A549 (cell line): ENCODE measurements around the gene ZNF212. TPM values are rescaled to one million over a fixed set of nuclear protein-coding genes. Genes with fewer than 3 reads are reported as not detected.

ENCODE experiments used
- ATAC-seq, 2 experiments: fragments of 200-7000 bp in 1 of 2; fragments of >200 bp in 1 of 2; cut with Nextera tagmentation in 1 of 2; cut with Tn5 transposase in 1 of 2; 3 replicates each; pipeline versions ENCODE4 v1.8.0 to v1.9.1; 2018 to 2020; ENCODE audit warnings: mild to moderate bottlenecking in 1 of 2, moderate library complexity in 1 of 2
- CTCF ChIA-PET: fragments of 300-600 bp; sonication (Branson Sonifier 250); formaldehyde crosslinking; extraction: SDS; loops from one replicate; lab custom pipeline; 2021; ENCODE audit warnings: antibody characterized with exemption, inconsistent platforms; lab: Yijun Ruan, JAX
- POLR2A ChIA-PET: fragments of 350-600 bp; formaldehyde crosslinking; extraction: SDS; loops from one replicate; lab custom pipeline; 2021; ENCODE audit warnings: antibody characterized with exemption, inconsistent platforms; lab: Yijun Ruan, JAX
- DNase-seq, 2 experiments: peaks; one replicate each; pipeline versions ENCODE4 v3.0.0 to v3.0.0-alpha.2; 2011 to 2016; ENCODE audit warnings: low read depth in 1 of 2, low spot score in 1 of 2
- FAIRE-seq: peaks from 2 replicates; lab custom pipeline; 2011; peaks lifted over from hg19 to GRCh38; lab: Jason Lieb, UNC
- H3K27ac ChIP-seq, 2 experiments: fragments of >200 bp; sonication (Bioruptor Twin); formaldehyde crosslinking; 3 replicates each; pipeline ENCODE4 v1.5.1; 2016 to 2017
- H3K4me1 ChIP-seq: fragments of >200 bp; sonication (Bioruptor Twin); formaldehyde crosslinking; 3 replicates; pipeline ENCODE4 v1.6.1; 2016
- H3K4me2 ChIP-seq: fragments of >200 bp; sonication (Bioruptor Twin); formaldehyde crosslinking; 3 replicates; pipeline ENCODE4 v1.6.1; 2016
- H3K4me3 ChIP-seq: fragments of >200 bp; sonication (Bioruptor Twin); formaldehyde crosslinking; 3 replicates; pipeline ENCODE4 v1.5.1; 2016
- H3K9me3 ChIP-seq: fragments of >200 bp; sonication (Bioruptor Twin); formaldehyde crosslinking; 3 replicates; pipeline ENCODE4 v1.6.1; 2016
- ATOH8 ChIP-seq: fragments of 250-450 bp; sonication (Bioruptor Pico); IDR thresholded peaks from 2 replicates; pipeline ENCODE4 v1.5.0; 2020; ENCODE audit warnings: low read depth, mild to moderate bottlenecking, moderate library complexity
- CBX2 ChIP-seq: fragments of 200-600 bp; sonication (generic); IDR thresholded peaks from 2 replicates; pipeline ENCODE4 v1.6.1; 2016; ENCODE audit warnings: low read depth, mild to moderate bottlenecking, borderline replicate concordance
- ELK1 ChIP-seq: fragments of 150-350 bp; IDR thresholded peaks from 2 replicates; pipeline ENCODE4 v1.6.1; 2014; ENCODE audit warnings: low read depth, mild to moderate bottlenecking, low read length
- EP300 ChIP-seq, 2 experiments: fragments of >200 bp; sonication (Bioruptor Twin); formaldehyde crosslinking; IDR thresholded peaks; 2 replicates in 1 of 2; 3 replicates in 1 of 2; pipeline ENCODE4 v1.6.1; 2016 to 2017
- FOSL2 ChIP-seq, 2 experiments: fragments of 450-650 bp in 1 of 2; fragments of >200 bp in 1 of 2; sonication (Bioruptor Twin) in 1 of 2; formaldehyde crosslinking; IDR thresholded peaks; 2 replicates each; pipeline versions ENCODE4 v1.5.0 to v1.6.1; 2016 to 2020; ENCODE audit warnings: mild to moderate bottlenecking in 1 of 2, moderate library complexity in 1 of 2
- HEYL ChIP-seq: fragments of 250-450 bp; sonication (Bioruptor Pico); IDR thresholded peaks from 2 replicates; pipeline ENCODE4 v1.8.0; 2021; ENCODE audit warnings: mild to moderate bottlenecking, moderate library complexity
- MAFK ChIP-seq: fragments of 450-650 bp; IDR thresholded peaks from 2 replicates; pipeline ENCODE4 v1.6.1; 2014; ENCODE audit not compliant: partially characterized antibody
- MAX ChIP-seq: IDR thresholded peaks from 2 replicates; pipeline ENCODE4 v1.6.1; 2012
- NFE2L2 ChIP-seq: fragments of 150-350 bp; conservative IDR thresholded peaks from 2 replicates; pipeline ENCODE4 v1.6.1; 2014; ENCODE audit warnings: low read length
- NPAS2 ChIP-seq: fragments of 250-450 bp; sonication (Bioruptor Pico); IDR thresholded peaks from 2 replicates; pipeline ENCODE4 v1.8.0; 2022; ENCODE audit warnings: mild to moderate bottlenecking, moderate library complexity, borderline replicate concordance
- NR3C1 ChIP-seq: fragments of >200 bp; sonication (Bioruptor Twin); formaldehyde crosslinking; IDR thresholded peaks from 3 replicates; pipeline ENCODE4 v1.6.1; 2017
- PHF8 ChIP-seq: fragments of 200-600 bp; sonication (generic); IDR thresholded peaks from 2 replicates; pipeline ENCODE4 v1.6.1; 2016; ENCODE audit warnings: low read depth, mild to moderate bottlenecking, antibody characterized with exemption, moderate library complexity, borderline replicate concordance
- POLR2A ChIP-seq: IDR thresholded peaks from 2 replicates; pipeline ENCODE4 v1.6.1; 2012; ENCODE audit warnings: mild to moderate bottlenecking, low read length
- RARB ChIP-seq: fragments of 250-450 bp; sonication (Bioruptor Pico); IDR thresholded peaks from 2 replicates; pipeline ENCODE4 v1.8.0; 2021; ENCODE audit warnings: mild to moderate bottlenecking, moderate library complexity
- RNF2 ChIP-seq: fragments of 200-600 bp; sonication (generic); IDR thresholded peaks from 2 replicates; pipeline ENCODE4 v1.6.1; 2016; ENCODE audit warnings: low read depth, mild to moderate bottlenecking, antibody characterized with exemption, moderate library complexity, borderline replicate concordance
- SMC3 ChIP-seq: fragments of >200 bp; sonication (Bioruptor Twin); formaldehyde crosslinking; IDR thresholded peaks from 3 replicates; pipeline ENCODE4 v1.6.1; 2018; ENCODE audit warnings: inconsistent platforms
- TP53 ChIP-seq: fragments of 250-450 bp; sonication (Bioruptor Pico); IDR thresholded peaks from 2 replicates; pipeline ENCODE4 v1.5.0; 2021; ENCODE audit warnings: mild to moderate bottlenecking, moderate library complexity
- ZC3H11A ChIP-seq: fragments of 450-650 bp; IDR thresholded peaks from 2 replicates; pipeline ENCODE4 v1.6.1; 2014; ENCODE audit warnings: antibody characterized with exemption, mild to moderate bottlenecking
- WGBS: methylation state at CpG from one replicate; pipeline ENCODE4 v1.1.6; 2017; ENCODE audit errors: missing lambda C conversion rate; 5-methylcytosine and 5-hydroxymethylcytosine counted together
- polyA plus RNA-seq, 4 experiments: library from polyadenylated mRNA; depleted of rRNA in 3 of 4; stranded (reverse); fragments of >200 nt; fragmentation: RNase III in 1 of 4; extraction: RNeasy Plus Mini Kit Qiagen cat#74134 plus additional on column Dnase treatment in 1 of 4; gene quantifications; 2 replicates in 3 of 4; 3 replicates in 1 of 4; pipeline ENCODE4 v1.2.3, GENCODE V29; 2011 to 2017

ZNF212 gene
- polyA plus RNA-seq, 2 of the 4 experiments (the other 2 are of a cell fraction) = 5.5 to 7.9 TPM

- ChIA-PET POLR2A (no interaction called here), CTCF (interaction anchor here (1.1 to 1.4 kb wide), 2 partner anchors 12 to 17 kb away, joined by 3 to 7 read pairs; no protein-coding TSS in a partner anchor)
- WGBS = 86% methylated on average over 5 of the region's 6 CpGs
- no peak for DNase-seq
- no peak for TF ChIP-seq MAFK
- no peak for TF ChIP-seq RARB (CRISPR knock-in tag)
- no peak for TF ChIP-seq ZC3H11A
- no peak for FAIRE-seq
- no peaks in the 10 kb centered on the region for H3K9me3 ChIP-seq
- H3K4me1 ChIP-seq = no peaks in the 10 kb centered on the region
- H3K4me3 ChIP-seq = no peak overlapping the region
- no peak overlapping the region for H3K27ac ChIP-seq
- no peak overlapping the region for H3K4me2 ChIP-seq
- peak in 1 of 2 experiments; percentile 7; a peak in 1 of 6 replicates for ATAC-seq
These were observed 12.5 kb upstream of the ZNF212 start for GRCh38 chr7:149226840-149227494.

- CTCF ChIA-PET = interaction anchor here (0.6 to 2.3 kb wide), 5 partner anchors 10 to 82 kb away, joined by 3 to 11 read pairs (median 3); partner anchors contain the start of genes ZNF282 and ZNF398
- H3K4me1 ChIP-seq = peaks cover 9% of the 10 kb centered on the region
- no peak for TF ChIP-seq NR3C1
- TF ChIP-seq ELK1 = no peak
- no peak for TF ChIP-seq SMC3
- TF ChIP-seq, all 56 proteins: peak for 0
These were observed 10.5 kb upstream of the ZNF212 start for GRCh38 chr7:149228831-149229471.

GRCh38 chr7:149229526-149229925 is 9.9 kb upstream of the ZNF212 start:
- Histone ChIP-seq H3K27ac (no peak overlapping the region), H3K4me2 (no peak overlapping the region), H3K4me1 (peaks cover 9% of the 10 kb centered on the region), H3K4me3 (no peak overlapping the region), H3K9me3 (no peaks in the 10 kb centered on the region)
- 82% methylated on average over 6 of the region's 6 CpGs for WGBS
- no peak for TF ChIP-seq EP300 (IDR thresholded peaks at IDR 0.05)
- TF ChIP-seq PHF8 = no peak
- no peak for TF ChIP-seq MAFK
- TF ChIP-seq RNF2 = no peak
- TF ChIP-seq CBX2 = no peak
- no peak for TF ChIP-seq TP53 (CRISPR knock-in tag)
- no peak for TF ChIP-seq MAX
- TF ChIP-seq SMC3 = no peak
- TF ChIP-seq ATOH8 (CRISPR knock-in tag) = no peak
- TF ChIP-seq HEYL = no peak
- no peak for TF ChIP-seq POLR2A
- TF ChIP-seq NPAS2 (CRISPR knock-in tag) = no peak
- no peak for TF ChIP-seq NFE2L2
- TF ChIP-seq FOSL2 (IDR thresholded peaks at IDR 0.05) = no peak
- TF ChIP-seq FOSL2 (CRISPR knock-in tag; IDR thresholded peaks at IDR 0.05) = no peak
- peak; percentile 8 to 18; a peak in 3 of 6 replicates for ATAC-seq
- ChIA-PET CTCF (interaction anchor here (1.2 to 2.3 kb wide), 4 partner anchors 32 to 82 kb away, joined by 3 to 11 read pairs (median 4); partner anchors contain the start of genes ZNF282, ZNF398 and ZNF783), POLR2A (interaction anchor here (0.6 to 1.2 kb wide), 3 partner anchors 11 to 83 kb away, joined by 3 read pairs; partner anchors contain the start of gene ZNF282)
- no peak for FAIRE-seq
- no peak for DNase-seq

More at GRCh38 chr7:149228831-149229471, 10.5 kb upstream of the ZNF212 start:
- H3K27ac ChIP-seq = no peak overlapping the region
- no peak overlapping the region for H3K4me2 ChIP-seq
- POLR2A ChIA-PET = interaction anchor here (1.0 to 1.2 kb wide), 2 partner anchors 11 to 34 kb away, joined by 3 read pairs; partner anchors contain the start of gene ZNF282
- H3K9me3 ChIP-seq = no peaks in the 10 kb centered on the region
- DNase-seq (no peak), FAIRE-seq (no peak), ATAC-seq (peak; percentile 16 to 35; a peak in 3 of 6 replicates)
- 59% methylated on average over 7 of the region's 7 CpGs for WGBS
- no peak overlapping the region for H3K4me3 ChIP-seq
